ENCODE measurements around the gene PRSS50.

Gene PRSS50

DNA sequence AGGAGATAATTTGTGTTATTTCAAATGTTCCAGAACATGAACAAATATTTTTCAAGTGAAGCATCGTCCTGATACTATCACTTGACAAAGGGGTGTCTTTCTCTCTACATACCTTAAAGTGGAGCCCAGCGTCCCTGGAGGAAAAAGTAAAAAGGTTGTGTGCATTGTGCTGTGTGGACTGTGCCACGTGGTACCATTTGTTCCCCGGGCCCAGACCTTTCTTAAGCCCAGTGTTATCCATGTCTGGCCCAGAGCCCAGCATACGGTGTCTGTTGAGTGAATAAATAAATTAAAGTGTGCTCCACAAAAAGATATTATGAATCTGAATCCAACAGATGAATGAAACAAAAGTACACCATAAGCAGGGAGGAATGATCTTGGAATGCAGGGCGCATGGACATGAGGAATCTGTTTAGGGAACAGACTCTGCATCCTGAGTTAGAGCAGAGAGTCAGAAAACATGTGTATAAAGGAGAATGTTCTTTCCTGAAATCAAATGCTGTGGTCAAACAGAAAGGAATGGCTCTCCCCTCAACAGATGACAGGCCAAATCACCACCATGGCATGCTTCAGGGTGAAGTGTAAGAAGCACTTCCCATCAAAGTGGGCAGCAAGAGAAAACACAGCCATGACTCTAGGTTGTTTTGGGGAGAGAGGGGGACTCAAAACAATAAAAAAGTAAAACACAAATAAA, 8.1 kb upstream of the PRSS50 start:
- no peak for DNase-seq

DNA sequence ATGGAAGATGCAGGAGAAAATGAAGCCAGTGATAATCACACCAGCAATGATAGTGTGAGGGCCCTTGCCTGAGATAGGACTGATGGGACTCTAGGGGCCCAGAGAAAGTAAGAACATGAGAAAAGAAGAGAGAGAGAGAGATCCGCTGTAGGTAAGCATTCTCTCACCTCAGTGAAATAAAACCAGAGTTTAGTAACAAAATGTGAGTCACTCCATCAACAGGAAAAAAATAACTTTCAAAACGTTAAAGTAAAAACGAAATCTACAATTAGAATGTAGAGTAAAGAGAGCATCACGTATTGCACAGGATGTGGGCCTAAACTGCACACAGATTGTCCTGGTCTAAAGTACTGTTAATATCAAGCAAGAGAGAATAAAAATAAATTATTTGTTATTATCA, 6.8 kb upstream of the PRSS50 start:
- DNase-seq = no peak

DNA sequence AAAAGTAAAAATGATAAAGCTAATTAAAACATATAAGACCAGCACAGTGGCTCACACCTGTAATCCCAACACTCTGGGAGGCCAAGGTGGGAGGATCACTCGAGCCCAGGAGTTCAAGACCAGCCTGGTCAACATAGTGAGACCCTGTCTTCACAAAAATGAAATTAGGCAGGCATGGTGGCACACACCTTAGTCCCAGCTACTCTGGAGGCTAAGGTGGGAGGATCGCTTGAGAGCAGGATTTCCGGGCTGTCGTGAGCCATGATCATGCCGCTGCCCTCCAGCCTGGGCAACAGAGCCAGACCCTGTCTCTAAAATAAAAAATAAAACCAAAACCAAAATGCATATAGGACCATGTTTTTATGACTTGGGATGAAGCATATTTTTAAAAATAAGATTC, 4.8 kb upstream of the PRSS50 start:
- no peak for DNase-seq

DNA sequence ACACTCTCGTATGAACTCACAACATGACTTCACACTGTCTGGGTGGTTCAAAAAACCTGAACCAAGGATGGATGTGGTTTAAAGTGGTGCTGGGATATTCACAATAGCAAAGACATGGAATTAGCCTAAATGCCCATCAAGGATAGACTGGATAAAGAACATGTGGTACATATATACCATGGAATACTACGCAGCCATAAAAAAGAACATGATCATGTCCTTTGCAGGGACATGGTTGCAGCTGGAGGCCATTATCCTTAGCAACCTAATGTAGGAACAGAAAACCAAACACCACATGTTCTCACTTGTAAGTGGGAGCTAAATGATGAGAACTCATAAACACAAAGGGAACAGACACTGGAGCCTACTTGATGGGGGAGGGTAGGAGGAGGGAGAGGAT, 3.3 kb upstream of the PRSS50 start:
- no peak for DNase-seq

DNA sequence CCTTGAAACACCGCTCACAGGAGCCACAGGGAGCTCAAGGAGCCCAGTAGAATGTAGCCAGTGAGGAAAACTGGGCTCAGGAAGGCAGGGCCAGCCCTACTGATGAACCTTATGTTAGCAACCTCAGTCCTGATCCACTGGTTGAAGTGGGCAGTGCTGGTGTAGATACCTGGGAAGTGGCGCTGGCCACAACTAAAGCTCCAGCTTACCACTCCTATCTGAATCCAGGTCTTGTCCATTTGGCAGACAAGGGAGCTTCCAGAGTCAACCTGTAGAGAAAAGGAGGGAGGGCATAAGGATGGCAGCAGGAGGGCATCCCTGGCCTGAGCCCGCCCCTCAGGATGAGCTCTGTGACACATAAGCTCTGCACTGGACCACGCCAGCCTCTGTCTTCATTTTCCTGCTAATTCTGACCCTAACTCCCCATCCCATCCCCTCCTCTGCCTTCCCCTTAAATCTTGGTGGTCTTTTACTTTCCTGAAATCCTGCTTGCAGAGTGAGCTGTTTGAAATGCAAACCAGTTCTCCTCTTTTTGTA, 2.1 kb upstream of the PRSS50 start:
- DNase-seq = no peak

DNA sequence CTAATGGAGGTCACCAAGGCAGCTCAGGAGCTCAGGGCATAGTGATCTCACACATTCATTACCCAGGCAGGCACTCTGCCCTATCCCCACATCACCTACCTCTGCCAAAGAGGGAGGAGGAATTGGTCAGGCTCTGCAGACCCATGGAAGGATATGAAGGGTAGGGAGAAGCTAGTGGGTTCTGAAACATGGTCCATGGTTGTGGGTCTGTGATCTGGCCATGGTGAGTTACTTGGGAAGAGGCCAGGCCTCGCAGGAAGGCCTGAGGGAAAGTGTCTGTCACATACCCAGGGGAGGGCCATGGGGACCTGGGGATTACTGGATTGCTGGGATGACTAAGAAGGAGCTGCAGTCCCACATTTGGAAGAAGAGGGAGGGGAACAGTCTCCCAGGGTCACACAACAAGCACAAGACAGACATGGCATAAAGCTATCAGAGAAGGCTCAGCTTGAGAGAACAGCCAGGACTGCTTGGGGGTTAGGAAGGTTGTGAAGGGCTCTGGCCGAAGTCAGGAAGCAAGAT, 1.4 kb upstream of the PRSS50 start:
- DNase-seq = no peak

DNA sequence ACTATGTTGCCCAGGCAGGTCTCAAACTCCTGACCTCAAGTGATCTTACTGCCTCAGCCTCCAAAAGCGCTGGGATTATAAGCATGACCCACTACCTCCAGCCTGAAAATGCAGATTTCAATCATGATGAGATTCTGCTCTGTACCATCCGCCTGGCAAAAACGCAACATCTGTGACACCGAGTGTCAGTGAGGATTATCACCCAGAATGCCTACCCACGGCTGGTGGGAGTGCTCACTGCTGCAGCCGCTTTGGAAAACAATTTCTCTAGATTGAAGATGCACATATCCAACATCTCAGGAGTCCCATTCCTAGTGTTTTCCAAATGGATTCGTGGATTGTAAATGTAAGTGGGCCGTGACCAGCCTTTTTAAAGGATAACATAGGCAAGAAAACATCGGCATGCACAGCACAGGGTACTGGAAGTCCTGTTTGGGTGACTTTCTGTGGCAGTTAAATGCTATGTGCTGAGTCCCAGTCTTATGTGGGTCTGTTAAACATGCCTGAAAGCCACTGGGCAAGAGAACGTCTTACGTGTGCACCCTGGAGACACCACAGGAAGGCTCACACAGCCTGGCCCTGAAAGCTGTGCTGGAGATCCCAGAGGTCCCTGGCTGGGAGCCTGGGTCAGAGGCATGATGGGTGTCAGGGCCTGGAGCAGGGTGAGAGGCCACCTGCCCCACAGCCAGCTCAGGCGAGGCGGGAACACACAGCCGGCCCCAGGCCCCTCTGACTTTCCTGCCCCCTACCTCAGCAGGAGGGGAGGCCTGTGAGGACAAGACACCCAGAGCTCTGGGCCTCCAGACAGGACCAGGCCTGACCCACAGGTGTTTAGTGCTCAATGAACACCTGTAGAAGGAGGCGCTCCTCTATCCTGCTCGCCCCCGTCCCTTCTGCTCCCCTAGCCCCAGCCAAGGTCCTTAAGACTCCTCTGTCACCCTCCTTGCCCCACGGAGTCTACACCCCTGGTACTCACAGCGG, 918 bp downstream of the PRSS50 start:
- DNase-seq = no peak

DNA sequence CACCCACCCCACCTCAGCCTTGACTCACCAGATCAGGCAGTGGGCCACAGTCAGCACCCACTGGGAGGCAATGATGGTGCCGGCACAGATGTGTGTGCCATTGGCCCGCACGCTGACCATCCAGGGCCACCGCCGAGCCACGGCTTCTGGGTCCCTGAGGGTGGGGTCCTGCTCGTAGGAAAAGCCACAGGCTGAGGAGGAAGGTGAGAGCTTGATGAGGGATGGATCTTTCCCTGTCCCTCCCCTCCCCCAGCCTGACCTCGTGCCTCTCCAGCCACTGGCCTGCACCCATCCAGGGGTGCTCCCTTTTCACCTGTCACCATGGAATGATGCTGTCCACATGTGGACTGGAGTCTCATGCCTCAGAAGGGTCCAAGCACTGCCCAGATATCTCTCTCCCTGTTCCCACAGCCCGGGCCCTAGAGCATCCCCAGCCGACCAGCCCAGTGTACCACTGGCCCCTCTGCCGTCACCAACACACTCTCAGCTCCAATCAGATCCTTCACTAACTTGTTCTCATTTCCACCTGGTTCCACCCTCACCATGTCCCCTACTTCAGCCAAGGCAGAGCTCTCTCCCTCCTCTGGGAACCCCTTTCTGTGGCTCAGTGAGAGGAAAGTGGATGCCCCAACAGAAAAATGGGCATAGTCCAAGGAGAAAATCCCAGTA, 2.0 kb downstream of the PRSS50 start:
- no peak for DNase-seq

DNA sequence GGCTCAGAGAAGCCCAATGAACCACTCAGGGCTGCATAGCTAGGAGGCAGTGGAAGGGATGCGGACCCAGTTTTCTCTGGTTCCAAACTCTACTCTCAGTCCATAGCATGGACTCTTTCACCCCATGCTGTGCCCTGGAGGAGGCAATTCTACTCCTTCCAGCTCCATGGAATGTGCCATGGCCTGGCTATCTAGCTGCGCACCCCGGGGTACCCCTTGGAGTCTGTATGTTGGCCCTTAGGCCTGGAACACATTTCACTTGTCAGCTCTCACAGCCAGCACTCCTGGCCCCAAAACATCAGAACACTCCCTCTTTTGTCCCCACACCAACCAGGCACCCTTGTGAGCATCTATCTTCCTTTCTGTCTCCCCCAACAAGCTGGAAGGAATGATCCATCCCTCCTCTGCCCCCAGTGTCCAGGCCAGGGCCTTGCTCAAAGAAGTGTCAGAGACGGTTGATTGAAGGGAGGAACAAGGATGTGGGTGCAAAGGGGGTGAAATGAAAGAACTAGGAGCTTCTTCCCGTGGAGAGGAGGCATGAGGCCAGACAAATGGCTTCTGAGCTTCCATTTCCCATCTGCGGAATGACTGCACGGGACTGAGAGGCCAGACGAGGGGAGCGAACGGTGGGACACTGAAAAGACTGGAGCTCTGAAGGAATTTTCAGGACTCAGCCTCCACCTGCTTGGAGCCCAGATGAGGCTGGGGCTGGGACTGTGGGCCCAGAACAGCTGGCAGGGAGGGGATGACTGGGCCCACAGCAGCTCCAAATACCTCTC, 2.8 kb downstream of the PRSS50 start:
- DNase-seq = no peak

DNA sequence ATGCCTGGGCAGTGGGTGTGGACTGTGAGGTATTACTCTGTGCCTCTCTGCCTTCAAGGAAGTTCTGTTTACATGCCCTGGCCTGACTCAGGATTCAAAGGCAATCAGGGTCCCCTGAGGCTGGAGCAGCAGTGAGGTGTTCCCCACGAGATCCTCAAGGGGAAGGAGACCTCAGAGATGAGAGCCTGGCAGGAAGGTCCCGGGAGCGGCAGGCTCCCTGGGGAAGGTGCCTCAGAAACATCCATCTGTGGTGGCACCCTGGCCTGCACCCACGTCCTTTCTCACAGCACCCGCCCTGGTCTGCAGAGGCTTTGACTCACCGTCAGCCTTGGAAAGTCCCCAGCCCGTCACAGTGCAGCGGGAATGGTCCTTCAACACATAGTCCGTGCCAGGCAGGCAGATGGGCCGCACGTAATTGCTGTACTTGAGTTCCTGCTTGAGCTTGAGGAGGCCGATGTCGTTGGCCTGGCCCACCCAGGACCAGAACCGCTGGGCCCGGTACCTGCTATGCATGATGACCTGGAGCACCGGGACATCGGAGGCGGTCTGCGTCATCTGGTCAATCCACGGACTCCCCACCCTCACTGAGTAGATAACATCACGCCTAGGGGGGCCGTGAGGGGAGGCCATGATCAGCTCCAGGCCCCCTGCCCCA, 3.6 kb downstream of the PRSS50 start:
- no peak for DNase-seq

DNA sequence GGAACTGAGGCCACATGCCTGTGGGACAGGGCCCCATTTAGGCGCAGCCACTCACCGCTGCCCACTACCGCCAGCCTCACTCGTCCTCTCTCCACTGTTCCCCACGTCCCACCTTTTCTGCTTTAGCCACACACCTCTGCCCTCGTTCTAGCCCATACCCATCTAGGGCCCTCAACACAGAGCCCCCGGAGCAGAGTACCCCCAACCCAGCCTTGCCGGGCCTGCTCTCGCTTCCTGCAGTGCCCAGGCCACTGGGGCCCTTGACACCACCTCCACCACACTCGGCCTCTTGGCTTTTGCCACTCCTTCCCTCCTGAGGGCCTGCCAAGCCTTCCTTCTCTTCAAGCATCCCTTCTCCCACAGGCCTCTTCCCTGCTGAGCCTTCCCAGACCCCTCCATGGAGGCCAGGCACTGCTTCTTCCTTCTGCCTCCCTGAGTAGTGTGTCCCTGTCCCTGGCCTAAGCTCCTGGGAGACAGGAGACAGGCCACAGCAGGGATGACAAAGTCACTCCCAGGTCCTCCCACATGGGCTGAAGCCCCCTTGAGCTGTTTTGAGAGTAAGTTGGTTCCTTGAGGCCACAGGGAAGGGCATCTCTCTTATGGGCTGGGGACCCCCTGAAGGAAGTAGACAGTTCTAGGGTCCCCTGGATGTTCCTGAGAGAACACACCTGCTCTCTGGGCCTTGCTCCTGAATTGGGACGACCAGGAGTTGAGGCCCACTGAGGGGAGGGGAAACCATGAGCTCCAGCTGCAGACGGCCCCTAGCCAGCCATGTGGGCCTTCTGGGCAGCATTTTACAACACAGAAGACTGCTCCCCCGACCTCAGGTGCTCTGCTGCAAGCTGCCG, 4.4 kb downstream of the PRSS50 start:
- DNase-seq = no peak

DNA sequence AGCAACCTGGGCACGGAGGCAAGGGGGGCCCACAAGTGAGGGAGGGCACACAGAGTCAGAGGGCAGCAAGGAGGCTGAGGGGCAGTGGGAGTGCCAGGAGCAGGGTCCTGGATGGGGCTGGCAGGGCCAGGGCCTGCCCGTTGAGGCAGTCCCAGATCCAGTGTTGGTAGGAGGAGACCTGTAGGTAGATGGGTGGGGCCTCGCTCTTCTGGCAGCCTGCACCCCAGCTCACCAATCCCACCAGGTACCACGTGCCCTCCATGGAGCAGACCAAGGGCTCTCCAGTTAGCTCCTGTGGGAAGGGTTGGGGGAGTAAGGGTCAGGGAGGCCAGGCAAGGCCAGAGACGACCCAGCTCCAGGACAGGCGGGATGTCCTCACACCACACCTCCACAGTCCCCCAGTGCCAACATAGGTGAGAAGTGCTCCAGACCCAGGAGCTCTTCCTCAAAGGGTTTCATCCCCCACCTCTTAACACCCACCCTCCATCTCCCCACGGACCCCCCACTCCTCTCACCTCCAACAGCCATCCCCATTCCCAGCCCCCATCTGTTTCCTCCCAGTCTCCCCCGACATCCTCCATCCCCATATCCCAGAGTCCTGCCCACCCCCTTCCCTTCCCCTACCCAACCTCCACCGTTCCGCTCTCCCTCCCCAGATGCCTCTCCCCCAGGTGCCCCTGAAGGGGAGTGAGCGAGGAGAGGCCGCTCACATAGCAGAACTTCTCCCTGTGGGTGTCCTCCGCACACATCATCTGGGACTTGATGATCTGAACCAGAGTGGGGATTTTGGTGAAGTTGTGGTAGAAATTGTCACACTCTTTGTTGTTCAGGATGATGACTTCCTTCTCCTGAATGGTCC, 5.2 kb downstream of the PRSS50 start:
- no peak for DNase-seq

DNA sequence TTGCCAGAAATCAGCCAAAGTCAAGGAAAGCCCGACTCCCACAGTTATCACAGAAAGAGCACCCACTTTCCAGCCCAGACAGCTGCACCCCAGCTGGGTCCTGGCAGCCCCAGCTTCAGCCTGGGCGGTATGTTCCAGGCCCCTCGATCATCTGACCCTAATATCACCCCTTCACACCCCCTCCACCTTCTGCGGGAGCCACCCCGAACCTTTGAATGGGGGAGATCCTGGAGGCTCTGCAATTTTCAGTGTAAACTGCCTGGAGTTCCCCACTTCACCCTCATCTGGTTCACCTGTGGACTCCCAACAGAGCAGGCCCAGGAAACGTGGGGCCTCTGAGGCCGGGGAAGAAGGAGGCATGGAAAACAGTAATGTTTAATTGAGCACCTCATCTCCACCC, 5.9 kb downstream of the PRSS50 start:
- no peak for DNase-seq

DNA sequence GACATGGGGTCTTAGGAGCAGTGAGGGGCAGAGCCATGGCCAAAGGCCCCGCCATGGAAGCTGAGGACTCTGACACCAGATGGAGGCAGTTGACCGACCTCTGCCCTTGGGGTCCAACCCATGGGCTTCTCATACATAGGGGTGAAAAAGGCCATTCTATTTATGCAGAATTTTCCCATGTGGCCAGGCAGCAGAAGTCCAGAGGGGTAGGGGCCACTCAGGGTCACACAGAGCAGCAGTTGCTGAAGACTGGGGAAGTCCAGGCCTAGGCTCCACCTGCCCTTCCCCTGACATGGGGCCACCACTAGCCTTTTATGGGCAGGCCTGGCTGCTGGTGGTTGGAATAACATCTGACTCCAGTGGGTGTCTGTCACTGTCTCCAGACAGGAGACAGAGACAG, 6.4 kb downstream of the PRSS50 start:
- DNase-seq = no peak

DNA sequence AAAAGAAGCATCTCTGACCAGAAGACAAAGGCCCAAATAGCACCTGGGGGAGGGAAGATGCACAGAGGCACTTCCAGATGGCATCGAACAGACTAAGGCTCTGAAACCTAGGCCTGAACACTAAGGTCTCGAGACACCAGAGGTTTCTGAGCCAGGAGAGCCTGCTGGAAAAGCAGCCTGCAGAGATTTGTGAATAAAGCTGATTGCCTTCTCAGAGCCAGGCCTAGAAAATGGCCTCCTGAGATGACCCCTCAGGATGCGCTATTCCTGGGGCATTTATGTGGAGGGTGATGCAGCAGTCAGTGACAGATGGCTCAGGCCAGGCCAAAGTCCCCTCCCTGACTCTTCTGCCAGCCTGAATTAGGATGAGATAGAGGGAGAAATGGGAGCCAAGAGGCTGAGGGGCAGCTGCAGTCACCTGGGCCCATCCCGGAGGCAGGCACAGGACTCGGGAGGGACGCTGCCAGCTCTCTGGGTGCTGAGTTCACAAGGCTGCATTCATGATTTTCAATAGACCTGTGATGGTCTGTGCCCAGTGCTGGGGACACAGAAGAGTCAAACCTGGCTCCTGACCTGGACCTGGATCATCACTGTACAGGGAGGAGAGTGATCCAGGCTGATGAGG, 6.9 kb downstream of the PRSS50 start:
- DNase-seq = no peak

DNA sequence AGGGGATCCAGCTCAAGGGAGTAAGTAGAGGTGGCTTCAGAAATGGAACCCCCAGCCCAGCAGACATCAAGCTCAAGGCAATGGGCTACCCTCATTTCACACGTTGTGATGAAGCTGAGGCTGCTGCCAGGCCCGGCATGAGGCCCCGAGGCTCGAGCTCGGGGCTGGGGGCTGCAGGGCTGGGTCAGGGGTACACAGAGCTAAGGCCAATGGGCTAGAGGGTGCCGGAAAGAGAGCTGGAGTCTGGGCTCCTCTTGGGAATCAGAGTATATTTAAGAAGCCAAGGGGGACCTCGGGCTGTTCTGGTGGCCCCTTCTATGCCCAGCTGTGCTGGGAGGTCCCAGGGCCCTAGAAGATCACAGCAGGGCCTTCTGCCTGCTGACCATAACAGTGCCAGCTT, 7.4 kb downstream of the PRSS50 start:
- DNase-seq = no peak

DNA sequence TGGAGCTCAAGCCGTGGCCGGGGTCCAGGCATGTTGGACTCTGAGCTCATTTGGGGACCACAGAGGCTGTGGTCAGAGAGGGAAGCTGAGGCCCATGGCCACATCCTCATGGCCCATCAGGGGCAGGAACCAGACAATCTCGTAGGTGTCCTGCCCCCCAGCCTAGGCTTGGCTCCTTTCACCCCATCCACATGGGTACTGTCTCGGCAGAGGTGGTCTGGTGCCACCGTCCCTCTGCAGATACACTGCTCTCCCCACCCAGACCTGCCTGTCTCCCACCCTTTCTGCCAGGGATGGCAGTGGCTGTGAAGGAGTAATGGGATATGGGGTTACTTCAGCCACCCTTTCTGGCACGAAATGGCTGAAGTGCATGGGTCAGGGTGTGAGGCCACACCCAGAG, 7.9 kb downstream of the PRSS50 start:
- DNase-seq = no peak

DNA sequence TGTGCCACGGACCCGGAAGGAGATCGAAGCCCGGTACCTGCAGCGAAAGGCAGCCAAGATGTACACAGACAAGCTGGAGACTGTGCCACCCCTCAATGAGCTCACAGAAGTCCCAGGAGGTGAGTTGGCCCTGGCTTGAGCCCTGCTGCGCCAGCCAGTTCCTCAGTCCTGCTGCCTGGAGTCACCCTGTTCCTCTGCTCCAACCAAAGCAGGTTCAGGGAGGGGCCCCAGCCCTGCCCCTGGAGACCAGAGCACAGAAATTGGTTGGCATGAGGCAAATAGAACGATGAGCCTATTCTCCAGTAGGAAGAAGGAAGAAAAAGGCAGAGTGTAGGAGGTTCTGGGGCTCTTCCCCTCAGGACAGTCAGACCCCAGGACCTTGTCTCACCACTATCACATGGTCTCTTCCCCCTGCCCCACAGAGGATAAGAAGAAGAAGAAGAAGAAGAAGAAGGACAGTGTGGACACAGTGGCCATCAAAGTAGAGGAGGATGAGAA, 8.5 kb downstream of the PRSS50 start:
- DNase-seq = no peak

All from T-helper 9 cell (primary cell).